GM12878 (cell line): ENCODE measurements around the gene NOXA1. TPM values are rescaled to one million over a fixed set of nuclear protein-coding genes. Genes with fewer than 3 reads are reported as not detected.

Source experiments
- ATAC-seq: fragments of 200-7000 bp; cut with Tn5 transposase; 3 replicates; pipeline ENCODE4 v1.9.1; 2020; ENCODE audit warnings: mild to moderate bottlenecking, moderate library complexity
- BruUV-seq: library from RNA; stranded (reverse); fragments of 400-500 nt; replicated peaks from 2 replicates; lab custom pipeline; 2021; lab: Mats Ljungman, UMichigan
- CTCF ChIA-PET: fragments of 300-600 bp; sonication (Branson Sonifier 250); formaldehyde crosslinking; extraction: SDS; loops from one replicate; lab custom pipeline; 2021; ENCODE audit warnings: inconsistent platforms; lab: Yijun Ruan, JAX
- POLR2A ChIA-PET: fragments of 350-600 bp; formaldehyde crosslinking; extraction: SDS; loops from one replicate; lab custom pipeline; 2021; ENCODE audit warnings: inconsistent platforms; lab: Charles Lee
- RAD21 ChIA-PET: fragments of 300-600 bp; sonication (Branson Sonifier 250); formaldehyde crosslinking; loops from one replicate; lab custom pipeline; 2023; ENCODE audit warnings: antibody characterized with exemption; ENCODE audit not compliant: unreplicated experiment; lab: Charles Lee
- SMC1A ChIA-PET: fragments of 300-600 bp; sonication (Branson Sonifier 250); formaldehyde crosslinking; loops from one replicate; lab custom pipeline; 2023; ENCODE audit not compliant: unreplicated experiment, uncharacterized antibody; lab: Charles Lee
- DNase-seq: peaks from one replicate; pipeline ENCODE4 v3.0.0-alpha.2; 2011; ENCODE audit warnings: low read depth, low spot score
- FAIRE-seq: peaks from 3 replicates; lab custom pipeline; 2011; peaks lifted over from hg19 to GRCh38; lab: Jason Lieb, UNC
- H2AFZ ChIP-seq: 2 replicates; pipeline ENCODE4 v1.6.0; 2011; ENCODE audit warnings: low read depth, low read length, control low read depth; ENCODE audit not compliant: control insufficient read depth
- H3K27ac ChIP-seq: 2 replicates; pipeline ENCODE4 v1.5.1; 2011; ENCODE audit warnings: control low read depth; ENCODE audit not compliant: control insufficient read depth, insufficient read depth
- H3K27me3 ChIP-seq, 2 experiments: replicated peaks in 1 of 2; 2 replicates each; pipeline versions ENCODE4 v1.6.0 to v1.6.1; 2011; ENCODE audit warnings: low read length in 1 of 2; ENCODE audit not compliant: control insufficient read depth in 2 of 2, insufficient read depth in 2 of 2
- H3K36me3 ChIP-seq, 2 experiments: 2 replicates each; pipeline ENCODE4 v1.5.1; 2011; ENCODE audit warnings: low read length in 1 of 2; ENCODE audit not compliant: control insufficient read depth in 2 of 2, insufficient read depth in 2 of 2
- H3K4me1 ChIP-seq: 2 replicates; pipeline ENCODE4 v1.6.1; 2011; ENCODE audit warnings: mild to moderate bottlenecking, low read length, moderate library complexity, mixed read lengths; ENCODE audit not compliant: control insufficient read depth, insufficient read depth
- H3K4me2 ChIP-seq: 2 replicates; pipeline ENCODE4 v1.6.0; 2011; ENCODE audit warnings: control low read depth; ENCODE audit not compliant: control insufficient read depth, insufficient read depth
- H3K4me3 ChIP-seq: fragments of 200-600 bp; sonication (generic); 2 replicates; pipeline ENCODE4 v1.5.1; 2016
- H3K79me2 ChIP-seq: 2 replicates; pipeline ENCODE4 v1.6.0; 2011; ENCODE audit warnings: low read length; ENCODE audit not compliant: control insufficient read depth, insufficient read depth
- H3K9ac ChIP-seq: 2 replicates; pipeline ENCODE4 v1.8.0; 2011; ENCODE audit warnings: low read length, control low read depth, mixed read lengths; ENCODE audit not compliant: control insufficient read depth, insufficient read depth
- H3K9me3 ChIP-seq: replicated peaks from 3 replicates; pipeline ENCODE4 v1.5.1; 2011; ENCODE audit warnings: mild to moderate bottlenecking, low read length; ENCODE audit not compliant: control insufficient read depth, insufficient read depth
- H4K20me1 ChIP-seq: 2 replicates; pipeline ENCODE4 v1.6.0; 2011; ENCODE audit not compliant: control insufficient read depth, insufficient read depth
- CHD2 ChIP-seq: IDR thresholded peaks from 2 replicates; pipeline ENCODE4 v1.6.1; 2011; ENCODE audit warnings: low read depth, low read length, improper control_type of control experiment, borderline replicate concordance
- IKZF2 ChIP-seq, 2 experiments: fragments of 450-650 bp; IDR thresholded peaks; 2 replicates each; pipeline ENCODE4 v1.6.1; 2017; ENCODE audit warnings: mild to moderate bottlenecking in 2 of 2, moderate library complexity in 2 of 2
- MAX ChIP-seq: IDR thresholded peaks from 2 replicates; pipeline ENCODE4 v1.6.1; 2012; ENCODE audit warnings: low read depth, low read length, improper control_type of control experiment
- MXI1 ChIP-seq: fragments of 150-350 bp; IDR thresholded peaks from 2 replicates; pipeline ENCODE4 v1.6.1; 2011; ENCODE audit warnings: low read depth, mild to moderate bottlenecking, inconsistent platforms, low read length, improper control_type of control experiment
- POLR2AphosphoS5 ChIP-seq: IDR thresholded peaks from 2 replicates; pipeline ENCODE4 v1.6.1; 2011; ENCODE audit warnings: mild to moderate bottlenecking, low read length, inconsistent platforms
- POU2F2 ChIP-seq: IDR thresholded peaks from 3 replicates; pipeline ENCODE4 v1.6.1; 2011; ENCODE audit warnings: low read depth, mild to moderate bottlenecking, low read length, borderline replicate concordance
- RUNX3 ChIP-seq: IDR thresholded peaks from 2 replicates; pipeline ENCODE4 v1.6.1; 2012; ENCODE audit warnings: low read length, inconsistent platforms
- SMARCA5 ChIP-seq: fragments of 450-650 bp; IDR thresholded peaks from 2 replicates; pipeline ENCODE4 v1.6.1; 2017; ENCODE audit warnings: mild to moderate bottlenecking
- SMC3 ChIP-seq: IDR thresholded peaks from 2 replicates; pipeline ENCODE4 v1.6.1; 2011; ENCODE audit warnings: low read length, improper control_type of control experiment, borderline replicate concordance
- WGBS: methylation state at CpG from one replicate; pipeline ENCODE4 v1.1.6; 2016; ENCODE audit warnings: low lambda C conversion rate; ENCODE audit not compliant: insufficient replicate concordance, insufficient coverage; ENCODE audit errors: missing lambda C conversion rate; 5-methylcytosine and 5-hydroxymethylcytosine counted together
- in situ Hi-C: fragments of 300-500 bp; cut with MboI; formaldehyde crosslinking; loops from 9 replicates; pipeline ENCODE4 v1.14.3; 2018; ENCODE audit warnings: mixed read lengths
- intact Hi-C: fragments of 100-400 bp; cut with micrococcal nuclease; formaldehyde crosslinking; loops from one replicate; pipeline ENCODE4 v1.14.2; 2022; ENCODE audit not compliant: unreplicated experiment
- polyA plus RNA-seq, 11 experiments: library from polyadenylated mRNA; depleted of rRNA in 4 of 11; unstranded in 6 of 11; stranded (reverse) in 5 of 11; fragments of >200 nt; fragmentation: Nextera tagmentation in 4 of 11; fragmentation: Illumina TruSeq in 1 of 11; extraction: Ambion mirVana in 4 of 11; extraction: Trizol in 1 of 11; gene quantifications; 1 replicate in 1 of 11; 2 replicates in 10 of 11; pipeline versions ENCODE4 v1.2.1 to v1.2.3, GENCODE V29; 2011 to 2016; ENCODE audit warnings: inconsistent platforms in 2 of 11, missing spikeins in 2 of 11, low read depth in 1 of 11
- total RNA-seq, 4 experiments: library from RNA; depleted of rRNA in 3 of 4; stranded (reverse); fragments of >200 nt in 3 of 4; fragmentation: Illumina TruSeq in 1 of 4; extraction: Trizol in 1 of 4; gene quantifications; 2 replicates each; pipeline versions ENCODE4 v1.2.1 to v1.2.3, GENCODE V29; 2013 to 2021
- TF ChIP-seq, protein P1 (sequence below): IDR thresholded peaks from 2 replicates; pipeline ENCODE4 v1.6.1; 2011; ENCODE audit warnings: low read depth, mild to moderate bottlenecking, low read length, moderate library complexity, borderline replicate concordance; ENCODE audit errors: extremely low read depth
- TF ChIP-seq, protein P2 (sequence below): fragments of 450-650 bp; IDR thresholded peaks from 2 replicates; pipeline ENCODE4 v1.6.1; 2017; ENCODE audit warnings: low read depth, mild to moderate bottlenecking, moderate library complexity

The NOXA1 gene
- total and polyA plus RNA-seq, 10 of the 15 experiments (the other 5 are each of a cell fraction or from before 2014, with no cell fraction given) = 0.08 to 0.20 TPM; not detected in 8

- 87% methylated on average over 28 of the region's 28 CpGs for WGBS
- DNase-seq (no peak), FAIRE-seq (no peak), ATAC-seq (no peak)
- no peaks in the 10 kb centered on the region for H4K20me1 ChIP-seq
- H3K4me3 ChIP-seq = no peak overlapping the region
- TF ChIP-seq RUNX3 (no peak), SMC3 (no peak), IKZF2 (IDR thresholded peaks at IDR 0.05) (no peak), MXI1 (no peak), SMARCA5 (no peak), MAX (no peak), POLR2AphosphoS5 (no peak), POU2F2 (no peak), CHD2 (no peak)
- TF ChIP-seq, protein P1, sequence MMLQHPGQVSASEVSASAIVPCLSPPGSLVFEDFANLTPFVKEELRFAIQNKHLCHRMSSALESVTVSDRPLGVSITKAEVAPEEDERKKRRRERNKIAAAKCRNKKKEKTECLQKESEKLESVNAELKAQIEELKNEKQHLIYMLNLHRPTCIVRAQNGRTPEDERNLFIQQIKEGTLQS = no peak
- TF ChIP-seq, protein P2, sequence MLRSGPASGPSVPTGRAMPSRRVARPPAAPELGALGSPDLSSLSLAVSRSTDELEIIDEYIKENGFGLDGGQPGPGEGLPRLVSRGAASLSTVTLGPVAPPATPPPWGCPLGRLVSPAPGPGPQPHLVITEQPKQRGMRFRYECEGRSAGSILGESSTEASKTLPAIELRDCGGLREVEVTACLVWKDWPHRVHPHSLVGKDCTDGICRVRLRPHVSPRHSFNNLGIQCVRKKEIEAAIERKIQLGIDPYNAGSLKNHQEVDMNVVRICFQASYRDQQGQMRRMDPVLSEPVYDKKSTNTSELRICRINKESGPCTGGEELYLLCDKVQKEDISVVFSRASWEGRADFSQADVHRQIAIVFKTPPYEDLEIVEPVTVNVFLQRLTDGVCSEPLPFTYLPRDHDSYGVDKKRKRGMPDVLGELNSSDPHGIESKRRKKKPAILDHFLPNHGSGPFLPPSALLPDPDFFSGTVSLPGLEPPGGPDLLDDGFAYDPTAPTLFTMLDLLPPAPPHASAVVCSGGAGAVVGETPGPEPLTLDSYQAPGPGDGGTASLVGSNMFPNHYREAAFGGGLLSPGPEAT = no peak
- SMC1A ChIA-PET = no interaction called here
- RAD21 ChIA-PET = no interaction called here
- no peak overlapping the region for H2AFZ ChIP-seq
- no peak overlapping the region for H3K4me2 ChIP-seq
- H3K27me3 ChIP-seq = no peaks in the 10 kb centered on the region
- no peak overlapping the region for H3K27ac ChIP-seq
- no TSS peak for BruUV-seq
- POLR2A ChIA-PET = no interaction called here
- intact Hi-C loops = no loop called here
- H3K79me2 ChIP-seq = no peaks in the 10 kb centered on the region
- CTCF ChIA-PET = no interaction called here
- in situ Hi-C loops = no loop called here
- H3K9me3 ChIP-seq = peaks cover 4% of the 10 kb centered on the region; the same call in 1 of the 3 replicates
- no peak overlapping the region for H3K9ac ChIP-seq
- no peaks in the 10 kb centered on the region; a peak in 1 of 4 replicates for H3K36me3 ChIP-seq
- no peaks in the 10 kb centered on the region; the same call in 1 of the 2 replicates for H3K4me1 ChIP-seq
Measured at GRCh38 chr9:137393176-137394150, 29.7 kb upstream of the NOXA1 start.
